ENCODE measurements around the gene AP1AR.
A peak's percentile ranks its signal among the peaks of the same experiment; 100 is the strongest.

AP1AR gene

GRCh38 chr4:112222219-112222955 lies 9.2 kb upstream of the AP1AR start:
- no peak for DNase-seq

DNA sequence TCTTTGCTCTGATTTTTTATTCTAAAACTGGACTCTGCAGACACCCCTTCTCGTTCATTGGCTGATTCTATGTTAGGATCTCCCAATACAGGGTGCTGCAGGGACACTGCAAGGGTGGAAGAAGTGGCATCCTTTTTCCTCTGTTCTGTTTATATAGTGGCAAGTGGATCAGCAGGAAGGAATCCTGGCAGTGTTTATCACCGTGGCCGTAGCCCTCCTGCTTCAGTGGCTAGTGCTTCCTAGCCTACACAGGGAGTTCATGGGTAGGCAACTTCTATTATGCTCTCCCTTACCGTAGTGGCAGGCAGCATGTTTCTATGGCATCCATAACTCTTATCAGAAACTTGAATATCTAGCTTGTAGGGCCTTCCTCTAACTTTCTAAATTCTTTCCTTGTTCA lies 6.4 kb upstream of the AP1AR start:
- no peak for DNase-seq

DNA sequence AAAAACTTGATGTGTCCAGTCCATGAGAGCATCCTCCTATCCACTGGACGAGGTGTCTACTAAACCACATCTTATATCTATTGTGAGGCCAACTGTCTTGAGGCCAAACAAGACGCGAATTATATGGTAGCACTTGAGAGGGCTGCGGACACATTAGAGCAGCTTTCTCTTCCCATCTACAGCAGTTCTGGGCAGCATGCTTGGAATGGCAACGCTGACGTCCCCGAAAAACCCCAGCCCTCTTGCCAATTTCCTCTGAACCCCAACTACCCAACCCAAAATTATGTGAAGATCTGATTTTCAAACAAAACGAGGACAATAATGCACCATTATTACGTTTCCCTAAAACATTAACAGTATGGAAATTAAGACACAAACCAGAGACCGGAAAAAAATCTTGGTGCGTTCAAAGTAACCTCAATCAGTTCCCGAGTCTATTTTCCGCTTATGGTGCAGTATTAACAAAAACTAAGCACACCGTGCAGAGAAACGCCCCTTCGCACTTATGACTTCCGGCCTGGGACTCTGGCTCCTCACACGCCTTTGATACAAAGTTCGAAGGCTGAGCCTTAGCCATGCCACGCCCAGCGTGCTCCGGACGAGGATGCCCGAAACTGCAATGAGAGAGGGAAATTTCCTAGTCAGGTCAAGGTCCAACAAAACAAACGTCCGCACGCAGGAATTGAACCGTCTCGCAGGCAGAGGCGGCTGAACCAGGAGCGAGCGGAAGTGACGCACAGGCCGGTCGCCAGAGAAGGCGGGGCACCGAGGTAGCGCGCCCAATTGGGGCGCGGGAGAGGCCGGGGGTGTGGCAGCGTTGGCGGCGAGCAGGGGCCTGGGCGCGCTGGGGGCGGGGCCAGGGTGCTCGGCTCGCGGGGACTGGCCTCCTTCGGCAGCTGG lies 458 bp upstream of the AP1AR start:
- peak; percentile 83 for DNase-seq

- no peak for DNase-seq
Measured at GRCh38 chr4:112234952-112235609, 3.5 kb downstream of the AP1AR start.

- no peak for DNase-seq
Measured at GRCh38 chr4:112236040-112236439, 4.5 kb downstream of the AP1AR start.

DNA sequence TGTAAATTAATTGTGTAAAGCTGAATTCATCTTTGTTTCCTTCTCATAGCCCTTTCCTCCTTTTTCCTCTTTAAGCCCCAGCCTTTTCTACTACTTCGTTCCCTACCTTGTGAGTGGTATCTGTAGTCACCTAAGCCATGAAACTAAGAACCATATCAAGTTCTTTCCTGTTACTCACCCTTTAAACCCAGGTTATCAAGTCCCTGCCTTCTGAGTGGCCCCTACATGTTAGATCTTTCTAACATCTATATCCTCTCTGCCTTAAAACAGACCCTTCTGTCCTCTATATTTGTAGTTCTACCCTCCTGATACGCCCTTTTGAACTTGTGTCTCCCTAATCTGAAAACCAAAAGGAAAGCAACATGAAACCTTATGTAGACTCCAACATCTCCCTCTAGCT lies 7.2 kb downstream of the AP1AR start:
- DNase-seq = no peak

- no peak for DNase-seq
Measured at GRCh38 chr4:112245383-112245782, 13.8 kb downstream of the AP1AR start.

DNA sequence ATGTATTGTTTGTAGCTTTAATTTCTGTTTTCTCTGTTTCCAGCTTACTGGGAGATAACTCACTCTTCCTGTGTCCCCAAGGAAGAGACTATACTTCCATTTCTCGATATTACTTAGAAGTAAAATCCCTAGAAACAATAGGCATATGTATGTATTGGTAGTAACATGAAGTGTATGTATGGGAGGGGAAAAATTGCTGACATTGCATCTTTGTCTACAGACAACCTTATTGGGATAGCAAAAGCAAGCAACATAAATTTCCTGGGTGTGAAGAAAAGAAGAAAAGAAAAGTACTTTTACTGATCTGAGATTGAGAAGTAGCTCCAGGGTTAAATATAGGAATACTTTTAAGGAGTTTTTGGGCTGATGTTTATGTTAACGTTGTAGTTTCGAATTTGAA lies 15.4 kb downstream of the AP1AR start:
- no peak for DNase-seq

- no peak for DNase-seq
Measured at GRCh38 chr4:112251019-112251643, 19.5 kb downstream of the AP1AR start.

GRCh38 chr4:112252234-112252633 lies 20.6 kb downstream of the AP1AR start:
- no peak for DNase-seq

DNA sequence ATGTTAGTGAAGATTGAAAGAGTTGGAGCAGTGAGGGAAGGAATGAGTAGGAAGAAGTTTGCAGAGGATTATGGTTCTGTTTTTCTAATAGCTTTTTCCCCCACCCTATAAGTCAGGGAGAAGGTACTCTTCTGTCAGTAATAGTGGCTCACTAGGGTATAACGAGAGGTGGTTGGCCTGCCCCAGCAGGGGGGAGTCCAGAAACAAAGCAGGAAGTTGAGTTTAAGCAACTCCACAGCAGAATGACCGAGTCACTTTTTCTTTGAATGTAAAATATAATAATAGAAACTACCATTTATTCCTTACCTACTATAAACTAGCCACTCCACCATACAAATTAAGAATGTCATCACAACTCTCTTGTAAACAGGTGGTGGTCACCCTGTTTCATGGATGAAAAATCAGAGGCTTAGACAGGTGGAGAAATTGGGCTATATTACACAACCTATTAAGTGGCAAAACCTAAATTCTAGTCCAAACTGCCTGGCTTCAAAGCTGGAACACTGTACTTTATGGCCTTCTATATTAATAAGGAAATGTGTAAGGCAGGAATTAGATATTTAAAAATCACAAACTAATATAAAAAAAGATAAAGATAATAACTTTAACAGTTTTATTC lies 21.9 kb downstream of the AP1AR start:
- no peak for DNase-seq

DNA sequence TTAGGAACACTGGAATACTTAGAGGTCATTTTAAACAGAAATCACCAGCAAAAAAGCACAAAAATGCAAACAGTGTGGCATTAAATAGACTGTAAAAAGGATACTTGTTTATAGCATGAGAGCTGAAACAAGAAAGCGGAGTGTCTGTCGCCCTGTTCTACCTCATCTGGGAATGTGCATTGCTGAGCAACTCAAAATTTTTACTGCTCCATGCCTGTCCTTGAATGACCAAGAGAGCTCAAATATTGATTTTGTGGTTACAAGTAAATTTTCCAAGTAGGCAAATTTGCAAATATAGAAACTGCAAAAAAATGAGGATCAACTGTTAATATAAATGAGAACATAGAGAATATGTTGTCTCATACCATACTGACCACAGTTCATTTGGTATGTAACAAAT lies 25.5 kb downstream of the AP1AR start:
- no peak for DNase-seq

GRCh38 chr4:112266823-112267222 lies 35.2 kb downstream of the AP1AR start:
- no peak for DNase-seq

DNA sequence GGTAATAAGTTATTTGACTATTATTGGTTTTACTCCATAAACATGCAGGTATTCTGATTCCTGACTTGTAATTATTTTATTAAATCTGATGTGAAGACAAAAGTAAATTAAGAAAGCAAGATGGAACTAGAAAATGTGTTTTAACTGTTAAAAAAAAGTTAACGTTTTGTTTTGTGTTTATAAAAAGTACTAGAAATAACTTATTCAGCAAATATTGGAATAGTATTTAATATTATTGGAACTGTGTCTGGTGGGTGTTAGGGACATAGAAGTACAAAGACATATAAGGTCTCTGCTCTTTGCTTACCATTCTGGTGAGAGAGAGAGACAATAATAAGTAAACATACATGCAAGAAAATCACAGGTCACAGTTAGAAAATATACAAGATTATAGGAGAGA lies 38.5 kb downstream of the AP1AR start:
- DNase-seq = no peak

DNA sequence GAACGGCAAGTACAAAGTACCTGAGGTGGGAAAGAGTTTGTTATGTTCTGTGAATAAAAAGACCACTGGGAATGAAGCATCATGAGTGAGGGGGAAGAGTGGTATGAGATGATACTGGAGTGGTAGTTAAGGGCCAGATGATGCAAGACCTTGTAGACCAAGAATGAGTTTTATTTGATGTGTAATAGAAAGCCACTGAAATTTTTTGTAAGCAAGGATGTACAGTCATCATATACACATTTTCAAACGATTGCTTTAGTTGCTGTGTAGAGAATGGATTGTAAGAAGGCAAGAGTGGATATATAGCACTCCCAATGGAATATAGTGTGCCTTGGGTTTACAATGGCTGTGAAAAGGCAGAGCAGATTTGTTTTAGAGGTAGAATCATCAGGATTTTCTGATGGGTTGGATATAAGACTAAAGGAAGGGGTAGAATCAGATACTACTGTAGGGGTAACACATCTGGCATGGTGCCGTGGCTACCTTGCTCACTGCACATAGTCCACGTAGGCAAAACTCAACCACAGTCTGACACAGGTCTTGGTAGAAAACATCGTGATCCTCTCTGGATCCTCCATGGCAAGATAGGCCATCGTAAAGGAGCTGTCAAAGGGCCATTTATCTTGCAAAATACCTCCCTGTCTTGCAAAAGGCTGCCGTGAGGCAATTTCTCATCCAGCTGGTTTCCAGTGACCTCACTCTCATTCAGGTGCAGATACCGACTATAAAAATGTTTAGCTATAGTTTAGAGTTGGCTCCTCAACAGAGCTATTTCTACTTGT lies 39.2 kb downstream of the AP1AR start:
- DNase-seq = no peak

GRCh38 chr4:112272292-112272691 lies 40.7 kb downstream of the AP1AR start:
- DNase-seq = no peak

DNA sequence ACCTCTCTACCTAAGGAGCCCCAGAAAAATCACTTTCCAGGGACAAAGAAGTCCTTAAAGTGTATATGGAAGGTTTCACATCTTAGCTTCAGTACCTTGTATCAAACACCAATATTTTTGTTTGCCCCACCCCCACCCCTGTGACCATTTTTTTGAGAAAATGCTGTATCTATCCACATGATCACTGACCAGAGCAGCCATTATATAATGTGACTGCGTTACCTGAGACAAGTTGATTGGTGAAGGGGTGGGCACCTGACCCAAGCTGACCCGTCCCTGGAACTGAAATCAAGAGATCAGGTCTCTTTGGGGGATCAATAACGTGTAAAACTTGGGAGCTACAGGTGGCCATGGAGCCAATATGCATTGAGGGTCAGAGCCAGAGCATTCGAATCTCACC lies 43.4 kb downstream of the AP1AR start:
- no peak for DNase-seq

DNA sequence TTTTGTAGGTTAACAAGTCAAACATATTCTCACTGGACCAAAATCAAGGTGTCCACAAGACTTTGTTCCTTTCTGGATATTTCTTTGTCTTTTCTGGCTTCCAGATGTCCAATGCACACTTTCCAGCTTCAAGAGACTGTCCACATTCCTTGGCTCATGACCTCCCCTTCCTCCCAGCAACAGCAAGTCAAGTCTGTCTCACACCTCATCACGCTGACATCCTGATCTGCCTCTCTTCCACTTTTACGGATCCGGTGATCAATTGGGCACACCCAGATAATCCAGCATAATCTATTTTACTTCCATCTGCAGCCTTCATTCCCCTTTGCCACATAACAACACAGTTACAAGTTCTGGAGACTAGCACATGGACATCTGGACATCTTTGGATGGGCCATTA lies 44.5 kb downstream of the AP1AR start:
- DNase-seq = no peak

DNA sequence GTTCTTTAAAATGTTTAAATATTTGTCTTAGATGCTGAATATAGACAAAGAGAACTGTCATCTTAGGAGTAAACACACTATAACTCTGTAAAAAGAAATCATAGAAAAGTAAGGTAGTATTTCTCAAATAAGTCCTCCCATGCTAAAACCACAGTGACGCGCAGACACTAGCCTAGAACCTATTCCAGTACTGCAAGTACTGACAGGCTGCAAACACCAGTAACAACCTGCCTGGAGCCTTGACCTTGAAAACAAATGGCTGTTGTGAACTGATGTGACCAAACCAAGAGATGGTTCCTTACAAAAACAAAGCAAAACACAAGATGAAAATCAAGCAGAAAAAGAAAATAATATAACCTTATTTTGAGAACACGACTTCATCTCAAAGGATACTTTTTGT lies 45.6 kb downstream of the AP1AR start:
- no peak for DNase-seq

- DNase-seq = no peak
Measured at GRCh38 chr4:112277705-112278448, 46.3 kb downstream of the AP1AR start.
